ENCODE results near the gene TRIL.

The TRIL gene, protein sequence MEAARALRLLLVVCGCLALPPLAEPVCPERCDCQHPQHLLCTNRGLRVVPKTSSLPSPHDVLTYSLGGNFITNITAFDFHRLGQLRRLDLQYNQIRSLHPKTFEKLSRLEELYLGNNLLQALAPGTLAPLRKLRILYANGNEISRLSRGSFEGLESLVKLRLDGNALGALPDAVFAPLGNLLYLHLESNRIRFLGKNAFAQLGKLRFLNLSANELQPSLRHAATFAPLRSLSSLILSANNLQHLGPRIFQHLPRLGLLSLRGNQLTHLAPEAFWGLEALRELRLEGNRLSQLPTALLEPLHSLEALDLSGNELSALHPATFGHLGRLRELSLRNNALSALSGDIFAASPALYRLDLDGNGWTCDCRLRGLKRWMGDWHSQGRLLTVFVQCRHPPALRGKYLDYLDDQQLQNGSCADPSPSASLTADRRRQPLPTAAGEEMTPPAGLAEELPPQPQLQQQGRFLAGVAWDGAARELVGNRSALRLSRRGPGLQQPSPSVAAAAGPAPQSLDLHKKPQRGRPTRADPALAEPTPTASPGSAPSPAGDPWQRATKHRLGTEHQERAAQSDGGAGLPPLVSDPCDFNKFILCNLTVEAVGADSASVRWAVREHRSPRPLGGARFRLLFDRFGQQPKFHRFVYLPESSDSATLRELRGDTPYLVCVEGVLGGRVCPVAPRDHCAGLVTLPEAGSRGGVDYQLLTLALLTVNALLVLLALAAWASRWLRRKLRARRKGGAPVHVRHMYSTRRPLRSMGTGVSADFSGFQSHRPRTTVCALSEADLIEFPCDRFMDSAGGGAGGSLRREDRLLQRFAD

DNA sequence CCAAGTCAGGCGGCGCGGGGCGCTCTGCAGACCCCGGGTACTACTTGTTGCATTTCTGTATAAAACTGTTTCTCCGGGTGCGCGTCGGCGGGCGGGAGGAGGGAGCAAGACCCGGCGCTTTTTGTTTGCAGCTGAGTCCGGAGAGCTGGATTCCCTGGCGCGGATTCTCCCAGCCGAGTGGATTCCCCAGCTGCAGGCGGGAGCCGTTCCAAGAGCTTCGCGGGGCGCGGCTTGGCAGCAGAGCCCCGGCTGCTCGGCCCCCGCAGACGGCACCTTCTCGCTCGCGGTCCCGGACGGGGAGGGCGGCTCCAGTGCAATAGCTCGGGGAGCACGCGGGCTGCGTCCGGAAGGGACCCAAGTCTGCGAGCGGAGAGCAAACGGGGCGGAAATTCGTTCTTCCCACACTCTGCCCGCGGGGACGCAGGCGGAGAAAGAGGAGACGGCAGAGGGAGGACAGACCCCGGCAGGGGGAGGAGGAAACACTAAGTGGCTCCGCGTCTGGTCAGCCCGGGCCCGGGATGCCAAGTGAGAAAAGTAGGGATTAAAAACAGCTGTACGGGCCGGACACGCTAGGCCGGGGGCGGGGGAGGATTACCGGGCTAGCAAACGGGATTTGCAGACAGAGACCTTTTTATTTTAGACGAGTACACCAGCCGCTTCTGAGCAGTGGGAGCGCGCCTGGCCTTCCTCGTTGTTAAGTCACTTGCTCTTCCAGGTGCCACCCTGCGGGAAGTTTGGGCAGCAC, at the start of gene TRIL:
Gene TRIL (minus strand): TSS at position 96 of the 745 bp plus-strand sequence. CDS start 284 bp downstream, outside the sequence.
- DNase-seq: peak; percentile 61

DNA sequence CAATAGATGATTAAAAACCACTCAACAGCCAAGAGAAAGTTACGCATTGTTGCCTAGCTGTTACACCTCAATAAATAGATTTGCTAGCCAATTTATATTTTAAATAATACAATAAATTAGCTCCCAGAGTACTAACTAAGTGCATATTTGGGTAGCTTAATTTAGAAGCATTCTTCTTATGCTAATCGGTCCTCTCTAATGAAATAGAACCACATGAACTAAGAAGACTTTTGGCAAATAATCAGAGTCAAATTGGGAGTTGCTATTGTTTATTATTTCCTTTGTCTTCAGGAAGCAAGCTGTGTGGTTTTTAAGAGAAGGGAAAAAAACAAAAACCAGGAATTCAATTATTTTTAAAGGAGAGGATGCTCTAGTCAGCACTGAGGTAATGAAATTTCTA, 49.0 kb upstream of the TRIL start:
- DNase-seq: no peak

DNA sequence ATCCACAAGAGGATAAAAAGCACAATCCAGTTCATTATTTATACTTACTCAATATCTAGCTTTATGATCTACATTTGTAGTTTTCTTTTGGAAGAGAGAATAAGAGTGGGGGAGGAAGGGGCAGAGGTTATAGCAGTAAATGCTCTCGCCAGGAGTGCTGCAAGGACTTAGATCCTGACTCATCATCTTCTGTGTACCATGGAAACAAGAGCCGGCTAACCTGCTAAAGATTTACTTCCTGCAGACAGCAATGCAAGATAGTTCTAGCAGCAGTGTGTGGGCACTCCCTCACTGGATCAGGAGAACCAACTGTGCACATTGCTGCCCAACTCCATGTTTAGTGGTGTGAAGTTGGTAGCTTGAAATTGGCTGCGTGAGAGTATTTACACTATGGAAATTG, 47.7 kb upstream of the TRIL start:
- DNase-seq: no peak

DNA sequence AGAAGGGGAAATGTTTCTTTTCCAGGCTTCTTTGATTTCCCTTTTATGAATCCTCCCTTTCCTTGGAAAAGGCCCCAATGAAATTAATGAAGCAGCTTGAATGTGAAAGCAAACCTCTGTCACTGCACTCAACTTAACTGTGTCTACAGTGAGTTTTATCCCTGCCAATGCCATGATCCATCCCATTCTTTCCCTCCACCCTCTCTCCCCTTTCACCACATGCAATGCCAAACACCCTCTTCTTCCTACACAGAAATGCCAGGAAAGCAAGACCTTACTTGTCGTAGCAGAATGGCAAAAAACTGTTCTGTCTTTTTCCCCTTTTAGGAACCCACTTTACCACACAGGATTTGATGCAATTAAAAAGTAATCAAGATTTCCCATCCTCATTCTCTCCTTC, 47.3 kb upstream of the TRIL start:
- no peak for DNase-seq

DNA sequence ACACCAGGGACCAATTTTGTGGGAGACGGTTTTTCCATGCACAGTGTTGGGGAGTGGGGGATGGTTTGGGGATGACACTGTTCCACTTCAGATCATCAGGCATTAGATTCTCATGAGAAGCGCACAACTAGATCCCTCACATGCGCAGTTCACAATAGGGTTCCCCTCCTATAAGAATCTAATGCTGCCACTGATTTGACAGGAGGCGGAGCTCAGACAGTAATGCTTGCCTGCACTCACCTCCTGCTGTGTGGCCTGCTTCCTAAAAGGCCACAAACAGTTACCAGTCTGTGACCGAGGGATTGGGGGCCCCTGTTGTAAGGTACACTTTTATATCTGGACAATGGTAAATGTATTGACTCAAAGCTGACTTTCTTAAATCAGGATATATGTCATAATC, 45.6 kb upstream of the TRIL start:
- DNase-seq: no peak

DNA sequence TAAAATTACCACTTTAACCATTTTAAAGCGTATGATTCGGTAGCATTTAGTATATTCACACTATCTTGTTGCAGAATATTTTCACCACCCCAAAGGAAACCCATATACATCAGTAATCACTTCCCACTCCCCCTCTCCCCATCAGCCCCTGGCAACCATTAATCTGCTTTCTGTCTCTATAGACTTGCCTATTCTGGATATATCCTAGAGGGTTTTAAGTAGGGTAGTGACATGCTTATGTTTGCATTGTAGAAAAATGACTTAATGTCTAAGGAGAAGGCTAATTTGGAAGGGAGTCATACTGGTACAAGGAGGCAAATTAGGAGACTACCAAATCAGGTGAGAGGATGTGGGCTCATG, 42.6 kb upstream of the TRIL start:
- DNase-seq: no peak

DNA sequence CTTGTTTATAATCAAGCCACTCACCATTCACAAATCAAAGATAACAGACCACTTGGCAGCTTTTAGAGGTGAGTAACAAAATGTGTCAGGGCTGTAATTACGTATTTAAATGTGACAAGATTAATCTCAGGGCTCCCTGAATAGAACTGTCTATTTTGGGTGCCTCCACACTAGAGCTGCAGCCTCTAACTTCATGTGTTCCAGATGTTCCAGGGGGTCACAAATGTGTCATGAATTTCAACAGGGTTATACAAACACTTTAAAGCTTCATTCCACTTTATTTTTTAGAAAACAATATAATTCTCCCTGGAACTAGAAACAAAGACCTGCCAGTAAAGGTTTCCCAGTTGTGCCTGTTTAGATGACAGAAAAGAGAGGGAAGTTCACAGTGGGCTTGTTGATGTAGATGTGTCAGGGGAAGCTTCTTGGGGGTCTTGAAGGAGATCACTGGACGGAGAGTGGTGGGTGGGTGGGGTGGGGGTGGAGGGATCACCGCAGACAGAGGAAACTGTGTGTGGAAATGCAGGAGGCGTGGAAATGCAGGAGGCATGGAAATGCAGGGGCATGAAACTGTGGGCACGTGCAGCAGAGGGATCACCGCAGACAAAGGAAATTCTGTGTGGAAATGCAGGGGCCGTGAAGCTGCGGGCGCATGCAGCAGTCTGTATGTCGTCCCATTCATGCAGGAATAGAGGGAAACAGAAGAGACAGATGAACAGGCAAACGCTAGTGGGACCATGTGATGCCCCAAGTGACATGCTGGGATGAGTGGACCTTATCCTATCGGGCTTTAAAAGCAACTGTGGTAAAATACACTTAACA, 42.0 kb upstream of the TRIL start:
- no peak for DNase-seq

DNA sequence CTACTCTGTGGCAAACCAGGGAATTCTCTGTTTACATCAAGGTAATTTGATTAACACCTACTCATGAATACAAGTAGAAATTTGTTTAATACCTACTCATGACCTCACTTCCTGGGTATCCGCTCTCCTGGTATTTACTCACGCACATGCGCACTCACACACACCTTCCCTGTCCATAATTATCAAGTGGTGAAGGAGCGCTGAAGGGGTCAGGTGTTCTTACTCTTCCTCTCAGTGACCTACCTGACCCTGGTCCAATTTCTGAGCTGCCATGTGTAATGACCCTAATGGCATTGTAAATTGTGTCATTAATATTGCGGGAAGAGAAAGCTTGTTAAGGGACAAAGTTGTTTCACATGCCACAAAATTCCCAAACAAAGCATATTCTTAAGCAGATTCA, 41.3 kb upstream of the TRIL start:
- no peak for DNase-seq

DNA sequence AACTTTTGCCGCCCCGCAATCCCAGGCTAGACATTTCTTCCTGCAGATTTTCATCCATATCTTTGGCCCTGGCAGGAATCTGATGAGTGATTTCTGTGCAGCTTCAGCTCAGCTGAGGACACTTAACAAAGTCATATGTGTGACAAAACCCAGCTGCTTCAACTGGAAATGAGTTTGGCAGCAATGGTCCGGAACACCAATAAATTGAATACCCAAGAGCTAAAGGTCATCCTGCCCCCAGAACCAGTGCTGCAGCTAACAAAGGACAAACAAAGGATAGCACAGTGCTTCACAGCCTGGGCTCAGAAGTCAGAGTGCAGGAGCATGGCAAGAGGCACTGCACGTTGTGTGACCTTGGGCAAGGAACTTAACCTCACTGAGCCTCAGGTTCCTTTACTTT, 40.0 kb upstream of the TRIL start:
- no peak for DNase-seq

DNA sequence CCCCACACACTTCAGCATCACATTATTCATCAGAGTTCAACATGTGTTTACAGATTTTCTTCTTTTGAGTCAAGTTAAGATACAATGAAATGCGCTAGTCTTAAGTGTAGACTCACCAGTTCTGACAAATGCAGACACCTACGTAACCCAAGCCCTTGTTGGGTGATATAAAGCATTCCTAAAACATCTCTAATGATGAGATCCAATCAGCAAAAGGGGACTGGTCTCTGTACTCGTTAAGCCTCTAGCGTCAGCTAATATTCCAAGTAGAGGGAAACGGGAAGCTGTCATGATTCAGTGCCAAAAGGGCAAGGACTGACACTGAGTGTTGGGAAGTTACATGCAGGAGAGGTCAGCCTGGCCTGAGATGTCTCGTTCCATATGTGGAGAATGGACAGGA, 38.7 kb upstream of the TRIL start:
- no peak for DNase-seq

DNA sequence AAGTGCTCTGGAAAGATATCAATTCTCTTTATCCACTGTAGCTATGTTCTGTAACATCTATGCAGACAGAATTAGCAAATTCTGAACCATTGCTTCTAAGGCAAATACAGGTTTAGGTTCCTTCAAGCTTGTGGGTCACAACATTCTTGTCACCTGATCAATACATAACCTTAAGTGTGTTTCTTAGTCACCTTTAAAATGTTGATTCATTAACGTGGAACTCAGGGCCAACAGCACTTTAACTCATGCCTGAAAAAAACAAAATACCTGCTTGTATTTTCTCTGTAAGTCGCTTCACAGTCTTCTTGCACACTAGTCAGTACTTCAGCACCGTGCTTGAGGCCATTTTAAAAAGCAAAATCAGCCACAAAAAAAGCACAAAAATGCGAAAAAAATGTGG, 35.2 kb upstream of the TRIL start:
- DNase-seq: no peak

DNA sequence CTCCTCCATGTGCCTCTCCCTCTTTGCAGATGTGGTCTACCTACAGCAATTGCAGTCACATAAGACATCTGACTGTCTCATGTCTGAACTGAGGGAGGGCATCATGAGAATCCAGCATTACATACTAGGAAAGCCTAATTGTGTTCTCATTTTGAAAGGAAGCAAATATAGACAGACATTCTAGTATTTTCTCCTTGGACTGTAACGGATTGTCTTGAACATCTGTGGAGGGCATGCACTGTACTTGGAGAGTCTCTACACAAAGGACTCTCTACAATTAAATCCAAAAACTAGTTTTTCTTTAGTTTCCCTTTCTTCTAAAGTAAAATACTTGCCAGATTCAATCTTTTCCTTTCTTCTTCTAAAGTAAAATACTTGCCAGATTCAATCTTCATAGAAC, 34.7 kb upstream of the TRIL start:
- DNase-seq: no peak

DNA sequence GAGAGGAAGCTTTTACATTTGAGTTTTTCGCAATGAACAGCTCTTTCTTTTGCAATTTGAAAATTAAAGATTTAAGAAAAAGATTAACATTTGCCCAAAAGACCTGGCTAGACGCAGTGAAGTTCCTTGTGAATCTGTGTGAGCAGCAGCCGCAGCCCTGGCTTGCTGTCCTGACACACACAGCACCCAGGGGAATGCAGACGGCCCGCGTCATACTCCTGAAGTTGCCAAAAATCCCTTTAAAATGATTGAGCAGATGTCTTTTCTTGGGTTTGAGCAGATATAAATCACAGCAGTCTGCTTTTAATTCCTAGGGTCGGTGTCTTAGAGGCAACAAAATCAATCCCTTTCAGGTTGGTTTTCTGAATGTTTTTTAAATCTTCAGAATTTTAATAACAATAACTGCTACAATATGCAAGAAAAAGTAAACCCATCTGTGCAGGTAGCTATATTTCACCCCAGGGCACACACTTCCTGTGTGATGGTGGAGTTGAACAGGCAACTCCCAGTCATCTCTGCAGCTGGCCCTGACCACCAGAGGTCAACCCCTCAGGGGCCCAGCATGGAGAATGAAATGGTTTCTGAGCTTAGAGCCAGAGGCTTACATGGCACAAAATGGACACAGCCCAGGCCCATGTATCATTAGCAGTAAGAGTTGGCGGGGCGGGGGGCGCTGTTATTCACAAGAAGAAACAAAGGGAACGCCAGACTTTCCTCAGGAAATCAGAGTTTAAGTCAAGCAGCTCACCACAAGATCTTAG, 32.2 kb upstream of the TRIL start:
- DNase-seq: no peak

DNA sequence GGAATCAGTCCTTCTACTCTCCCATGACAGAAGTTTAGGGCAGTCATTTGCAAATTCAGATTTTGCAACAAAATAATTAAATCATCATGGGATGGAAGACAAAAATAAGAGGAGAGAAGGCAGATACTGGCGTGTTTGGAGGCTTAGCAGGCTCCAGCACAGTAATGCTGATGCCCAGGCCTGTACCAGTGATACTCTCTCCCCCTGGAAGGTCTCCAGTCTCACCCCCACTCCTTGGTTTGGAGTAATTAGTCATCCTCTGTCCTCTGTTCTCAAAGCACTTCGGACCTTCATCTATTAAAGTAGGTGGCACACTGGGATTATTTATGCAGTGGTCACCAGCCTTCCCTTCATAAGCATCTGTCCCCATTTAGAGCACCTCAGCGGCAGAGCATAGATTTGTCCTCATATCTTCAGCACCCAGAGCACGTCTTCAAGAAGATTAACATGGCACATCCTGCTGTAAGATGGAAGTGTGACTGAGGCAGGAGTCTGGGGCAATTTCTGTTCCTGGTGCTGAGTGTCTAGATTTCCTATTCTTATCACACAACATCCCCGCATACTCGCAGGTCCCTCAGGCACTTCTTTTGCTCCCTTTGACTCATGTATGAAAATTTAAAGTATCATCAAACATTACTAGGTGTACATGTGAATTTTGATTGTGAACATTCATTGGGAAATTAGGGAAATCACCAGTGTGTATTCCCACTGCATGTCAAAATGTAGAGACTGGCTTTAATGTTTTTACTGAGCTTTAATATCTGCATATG, 31.3 kb upstream of the TRIL start:
- DNase-seq: no peak

DNA sequence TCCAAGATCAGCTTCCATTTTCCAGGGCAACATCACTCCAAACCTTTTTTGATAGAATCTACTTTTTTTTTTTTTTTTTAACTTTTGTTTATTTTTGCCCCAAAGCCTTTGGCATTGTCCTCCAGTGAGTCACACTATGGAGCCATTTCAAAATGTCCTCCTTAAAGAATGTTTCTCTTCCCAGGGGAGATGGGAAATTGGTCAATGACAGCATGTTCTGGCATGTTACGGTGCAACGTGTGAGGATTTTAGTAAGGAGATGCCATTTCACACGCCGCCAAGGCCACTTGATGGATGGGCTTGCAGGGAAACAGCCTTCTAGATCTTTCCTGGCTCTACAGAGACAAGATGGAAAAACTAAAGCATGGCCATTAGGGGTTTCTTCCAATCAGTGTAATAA, 30.7 kb upstream of the TRIL start:
- no peak for DNase-seq

DNA sequence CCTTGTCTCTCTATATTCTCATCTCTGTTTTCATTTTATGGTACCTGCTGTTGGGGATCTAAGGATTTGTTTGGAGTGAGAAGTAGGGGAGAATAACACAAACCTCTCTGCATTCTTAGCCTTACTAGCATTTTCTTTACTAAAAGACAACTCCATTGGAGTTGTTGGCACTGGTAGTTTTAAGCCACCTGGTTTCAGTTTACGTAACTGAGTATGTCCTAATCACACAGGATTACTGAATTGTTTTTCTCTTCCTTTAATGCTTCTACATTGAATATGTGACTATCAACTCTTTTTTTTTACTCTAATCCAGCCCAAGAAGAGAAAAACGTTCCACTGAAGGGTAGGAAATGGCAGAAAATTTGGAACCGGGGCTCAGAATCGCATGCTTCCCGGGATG, 30.0 kb upstream of the TRIL start:
- DNase-seq: no peak

DNA sequence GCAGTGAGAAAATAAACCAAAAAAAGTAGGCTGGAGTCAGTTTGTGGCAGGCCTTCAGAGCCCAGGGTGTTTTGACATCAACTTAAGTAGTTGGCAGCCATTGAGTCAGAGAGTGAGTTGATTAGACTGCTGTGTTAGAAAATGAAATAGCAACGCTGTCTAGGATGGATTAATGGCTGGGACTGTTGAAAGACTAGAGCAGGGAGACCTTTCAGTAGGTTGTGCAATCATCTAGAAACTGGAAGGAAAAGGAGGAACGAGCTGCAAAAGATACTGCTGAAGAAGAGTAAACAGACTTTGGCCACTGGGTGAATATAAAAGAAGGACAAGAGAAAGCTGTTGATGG, 28.6 kb upstream of the TRIL start:
- no peak for DNase-seq

DNA sequence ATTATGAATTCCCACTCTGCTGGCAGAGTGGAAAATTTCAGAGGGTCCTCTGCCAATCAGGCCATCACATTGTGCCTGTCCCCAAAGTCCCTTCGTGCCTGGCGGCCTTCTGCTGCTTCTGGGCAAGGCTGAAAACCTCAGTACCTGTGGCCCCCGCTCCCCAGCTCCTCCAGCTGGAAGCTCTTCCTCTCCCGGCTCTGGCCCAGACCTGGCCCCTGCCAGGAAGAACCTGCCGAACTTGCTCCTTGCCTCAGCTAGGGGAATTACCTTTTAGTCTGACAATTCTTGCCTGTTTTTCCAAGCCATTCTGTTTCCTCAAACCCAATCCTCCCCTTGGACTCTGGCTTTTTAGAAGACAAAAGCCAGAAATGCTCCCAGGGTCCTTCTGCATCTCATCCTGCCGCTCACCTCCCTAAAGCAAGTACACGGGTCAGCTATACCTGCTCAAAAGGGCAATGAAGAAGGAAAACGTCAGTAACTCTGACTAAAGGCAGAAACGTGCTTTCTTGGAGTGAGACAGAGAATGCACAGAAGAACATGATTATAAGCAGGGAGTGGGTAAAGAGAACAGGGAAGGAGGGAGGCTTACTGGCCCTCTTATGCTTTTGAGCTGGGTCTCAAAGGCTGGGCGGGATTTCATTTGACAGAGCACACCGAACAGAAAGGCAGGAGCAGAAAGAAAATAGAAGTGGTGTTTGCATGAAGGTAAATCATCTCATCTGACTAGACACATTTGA, 28.1 kb upstream of the TRIL start:
- DNase-seq: no peak

DNA sequence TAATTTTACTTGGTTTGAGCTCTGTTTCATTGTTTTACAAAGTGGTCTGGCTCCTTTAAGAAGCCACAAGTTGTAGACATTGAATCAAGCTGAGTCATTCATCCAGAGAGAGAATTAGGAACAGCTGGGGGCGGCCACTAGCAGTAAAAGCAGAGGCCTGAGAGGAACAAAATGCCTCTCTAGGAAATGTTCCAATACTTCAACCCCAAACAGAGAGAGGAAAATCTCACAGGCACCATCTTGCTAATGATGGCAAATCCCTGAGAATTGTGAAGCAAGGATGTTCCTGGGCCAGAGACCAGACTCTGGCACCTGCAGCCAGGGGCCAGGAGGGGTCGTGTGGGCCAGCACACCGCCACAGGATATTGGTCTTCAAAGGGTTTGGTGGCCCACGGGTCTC, 26.5 kb upstream of the TRIL start:
- DNase-seq: no peak

DNA sequence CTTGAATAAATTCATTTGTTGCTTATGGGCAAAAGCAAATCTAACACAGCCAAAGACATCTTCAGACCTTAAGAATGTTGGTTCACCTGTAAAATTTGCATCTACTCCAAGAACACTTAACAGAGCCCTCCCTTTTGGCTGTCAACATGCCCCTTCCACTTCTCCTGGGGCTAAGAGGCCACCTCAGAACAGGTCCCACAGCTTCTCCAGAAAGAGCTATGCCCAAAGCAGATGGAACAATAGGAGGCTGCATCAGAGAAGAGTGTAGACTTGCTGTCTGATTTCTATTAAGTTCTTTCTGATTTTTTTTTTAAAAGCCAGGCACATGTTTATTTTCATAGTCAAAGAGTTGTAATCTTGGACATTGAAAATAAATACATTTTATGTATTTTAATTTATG, 26.1 kb upstream of the TRIL start:
- no peak for DNase-seq
